H9 (cell line): ENCODE results near the gene EHD1. TPM values are rescaled to one million over a fixed set of nuclear protein-coding genes. Genes with fewer than 3 reads are reported as not detected.

ENCODE experiments used
- DNase-seq: peaks from one replicate; pipeline ENCODE4 v3.0.0-alpha.2; 2017
- H2AFZ ChIP-seq: one replicate; pipeline ENCODE4 v1.6.1; 2013; ENCODE audit warnings: mild to moderate bottlenecking, low read length, control low read depth, moderate library complexity
- H2AK5ac ChIP-seq: 2 replicates; pipeline ENCODE4 v1.6.1; 2013; ENCODE audit warnings: low read length, control low read depth, mixed read lengths; ENCODE audit not compliant: insufficient read length
- H2BK120ac ChIP-seq: one replicate; pipeline ENCODE4 v1.6.1; 2013; ENCODE audit warnings: low read depth, mild to moderate bottlenecking, low read length, control low read depth, inconsistent platforms; ENCODE audit not compliant: poor library complexity, severe bottlenecking
- H2BK12ac ChIP-seq: 2 replicates; pipeline ENCODE4 v1.6.1; 2013; ENCODE audit warnings: low read length, control low read depth, mixed read lengths, low read depth; ENCODE audit not compliant: insufficient read length
- H2BK15ac ChIP-seq: 2 replicates; pipeline ENCODE4 v1.6.1; 2013; ENCODE audit warnings: low read depth, low read length, control low read depth
- H2BK20ac ChIP-seq: one replicate; pipeline ENCODE4 v1.6.1; 2013; ENCODE audit warnings: low read depth, mild to moderate bottlenecking, low read length, control low read depth, inconsistent platforms; ENCODE audit not compliant: poor library complexity, severe bottlenecking
- H2BK5ac ChIP-seq: 2 replicates; pipeline ENCODE4 v1.6.1; 2013; ENCODE audit warnings: low read length, control low read depth, mixed read lengths; ENCODE audit not compliant: insufficient read length
- H3K14ac ChIP-seq: 2 replicates; pipeline ENCODE4 v1.6.1; 2013; ENCODE audit warnings: low read length, control low read depth; ENCODE audit not compliant: insufficient read depth
- H3K18ac ChIP-seq: 2 replicates; pipeline ENCODE4 v1.6.1; 2013; ENCODE audit warnings: low read depth, mild to moderate bottlenecking, mixed read lengths, low read length, control low read depth; ENCODE audit not compliant: insufficient read length
- H3K23ac ChIP-seq: 2 replicates; pipeline ENCODE4 v1.6.1; 2013; ENCODE audit warnings: low read length, control low read depth, mixed read lengths, low read depth; ENCODE audit not compliant: insufficient read length
- H3K23me2 ChIP-seq: 2 replicates; pipeline ENCODE4 v1.6.1; 2013; ENCODE audit warnings: low read depth, mild to moderate bottlenecking, mixed read lengths, low read length, control low read depth; ENCODE audit not compliant: insufficient read length, poor library complexity, severe bottlenecking
- H3K27ac ChIP-seq: 2 replicates; pipeline ENCODE4 v1.5.1; 2013; ENCODE audit warnings: low read length, control low read depth, mixed read lengths, low read depth; ENCODE audit not compliant: insufficient read length
- H3K27me3 ChIP-seq: 2 replicates; pipeline ENCODE4 v1.6.1; 2013; ENCODE audit warnings: low read length, control low read depth, inconsistent platforms; ENCODE audit not compliant: insufficient read depth
- H3K4ac ChIP-seq: 2 replicates; pipeline ENCODE4 v1.6.1; 2013; ENCODE audit warnings: low read depth, mild to moderate bottlenecking, control low read depth, inconsistent platforms, low read length, moderate library complexity
- H3K4me1 ChIP-seq: 2 replicates; pipeline ENCODE4 v1.6.1; 2013; ENCODE audit warnings: low read length, control low read depth, inconsistent platforms; ENCODE audit not compliant: insufficient read depth
- H3K4me2 ChIP-seq: 2 replicates; pipeline ENCODE4 v1.6.1; 2013; ENCODE audit warnings: low read length, control low read depth, mixed read lengths; ENCODE audit not compliant: insufficient read length, insufficient read depth
- H3K56ac ChIP-seq: 2 replicates; pipeline ENCODE4 v1.6.1; 2013; ENCODE audit warnings: low read depth, mild to moderate bottlenecking, mixed read lengths, low read length, control low read depth; ENCODE audit not compliant: insufficient read length
- H3K79me1 ChIP-seq: 2 replicates; pipeline ENCODE4 v1.6.1; 2013; ENCODE audit warnings: low read depth, mild to moderate bottlenecking, moderate library complexity, low read length, control low read depth, inconsistent platforms; ENCODE audit not compliant: insufficient read depth, poor library complexity, severe bottlenecking
- H3K79me2 ChIP-seq: 2 replicates; pipeline ENCODE4 v1.6.1; 2013; ENCODE audit warnings: low read length, control low read depth, inconsistent platforms; ENCODE audit not compliant: insufficient read depth
- H3K9ac ChIP-seq: 2 replicates; pipeline ENCODE4 v1.6.1; 2013; ENCODE audit warnings: low read length, control low read depth, mixed read lengths; ENCODE audit not compliant: insufficient read length; ENCODE audit errors: extremely low read depth
- H3K9me3 ChIP-seq: one replicate; pipeline ENCODE4 v1.6.1; 2013; ENCODE audit warnings: low read depth, low read length, inconsistent platforms; ENCODE audit not compliant: control insufficient read depth
- H3T11ph ChIP-seq: one replicate; pipeline ENCODE4 v1.6.1; 2013; ENCODE audit warnings: mild to moderate bottlenecking, low read length, control low read depth, inconsistent platforms
- H4K20me1 ChIP-seq: one replicate; pipeline ENCODE4 v1.6.1; 2013; ENCODE audit not compliant: control insufficient read depth, insufficient read length, insufficient read depth
- H4K5ac ChIP-seq: 2 replicates; pipeline ENCODE4 v1.6.1; 2013; ENCODE audit warnings: low read depth, mild to moderate bottlenecking, mixed read lengths, low read length, control low read depth; ENCODE audit not compliant: insufficient read length
- H4K8ac ChIP-seq: replicated peaks from 2 replicates; pipeline ENCODE4 v1.6.1; 2013; ENCODE audit warnings: low read length, control low read depth, mixed read lengths, low read depth; ENCODE audit not compliant: insufficient read length
- H4K91ac ChIP-seq: 2 replicates; pipeline ENCODE4 v1.6.1; 2013; ENCODE audit warnings: low read depth, mild to moderate bottlenecking, moderate library complexity, mixed read lengths, low read length, control low read depth; ENCODE audit not compliant: insufficient read length
- H3K27ac Mint-ChIP-seq, 3 experiments: 2 replicates in 2 of 3; 3 replicates in 1 of 3; pipeline ENCODE4 v1.8.0; 2020 to 2021; ENCODE audit warnings: mixed read lengths in 3 of 3, mild to moderate bottlenecking in 1 of 3, moderate library complexity in 1 of 3
- H3K27me3 Mint-ChIP-seq: 2 replicates; pipeline ENCODE4 v1.8.0; 2021; ENCODE audit warnings: low read depth, mild to moderate bottlenecking, moderate library complexity, mixed read lengths
- H3K36me3 Mint-ChIP-seq, 3 experiments: 2 replicates in 2 of 3; 3 replicates in 1 of 3; pipeline ENCODE4 v1.8.0; 2020 to 2021; ENCODE audit warnings: low read depth in 3 of 3, mixed read lengths in 3 of 3; ENCODE audit not compliant: insufficient read depth in 1 of 3
- H3K4me1 Mint-ChIP-seq, 2 experiments: 2 replicates each; pipeline ENCODE4 v1.8.0; 2020; ENCODE audit warnings: mixed read lengths in 2 of 2
- H3K4me3 Mint-ChIP-seq, 2 experiments: 2 replicates in 1 of 2; 3 replicates in 1 of 2; pipeline ENCODE4 v1.8.0; 2020 to 2021; ENCODE audit warnings: mild to moderate bottlenecking in 2 of 2, mixed read lengths in 2 of 2, moderate library complexity in 1 of 2
- H3K9me3 Mint-ChIP-seq, 2 experiments: 2 replicates in 1 of 2; 3 replicates in 1 of 2; pipeline ENCODE4 v1.8.0; 2020; ENCODE audit warnings: mild to moderate bottlenecking in 2 of 2, mixed read lengths in 2 of 2, moderate library complexity in 1 of 2
- CTCF ChIP-seq: fragments of 200-600 bp; sonication (generic); conservative IDR thresholded peaks from 3 replicates; pipeline ENCODE4 v1.8.0; 2021; ENCODE audit warnings: antibody characterized with exemption, mild to moderate bottlenecking
- WGBS: extraction: QIAGEN DNeasy Blood & Tissue Kit; methylation state at CpG from one replicate; pipeline ENCODE4 v1.1.7; 2013; ENCODE audit warnings: missing lambda C conversion rate, low lambda C conversion rate, mixed read lengths; ENCODE audit not compliant: insufficient read length; ENCODE audit errors: extremely low coverage; 5-methylcytosine and 5-hydroxymethylcytosine counted together
- total RNA-seq: library from RNA; stranded (reverse); gene quantifications from 2 replicates; pipeline ENCODE4 v1.2.1, GENCODE V29; 2021

The EHD1 gene
- total RNA-seq, 1 experiment from 2014 or later = 31.0 TPM

- Histone ChIP-seq H3K4me1 (no peaks in the 10 kb centered on the region), H3T11ph (no peak overlapping the region), H3K79me1 (no peaks in the 10 kb centered on the region), H2AFZ (no peak overlapping the region), H2AK5ac (no peak overlapping the region), H3K18ac (no peak overlapping the region), H2BK12ac (no peak overlapping the region), H3K9me3 (no peaks in the 10 kb centered on the region), H3K4me2 (peak overlapping the region; percentile 98), H3K14ac (peak overlapping the region; percentile 83), H2BK20ac (no peak overlapping the region), H2BK120ac (no peak overlapping the region), H3K4ac (no peak overlapping the region), H3K9ac (peak overlapping the region; percentile 99), H4K20me1 (no peaks in the 10 kb centered on the region), H3K23me2 (peaks cover 10% of the 10 kb centered on the region), H3K27me3 (no peaks in the 10 kb centered on the region), H4K8ac (no peak overlapping the region), H4K5ac (no peak overlapping the region), H3K27ac (no peak overlapping the region), H3K79me2 (no peaks in the 10 kb centered on the region), H4K91ac (no peak overlapping the region), H2BK15ac (no peak overlapping the region), H3K23ac (no peak overlapping the region), H2BK5ac (no peak overlapping the region), H3K56ac (no peak overlapping the region)
- peak overlapping the region; percentile 74 to 94 (median 92); a peak in 5 of 7 replicates for H3K27ac Mint-ChIP-seq
- no peaks in the 10 kb centered on the region for H3K27me3 Mint-ChIP-seq
- H3K36me3 Mint-ChIP-seq = peaks cover 4 to 21% (median 13%) of the 10 kb centered on the region in 3 experiments; a peak in 6 of 7 replicates
- H3K4me1 Mint-ChIP-seq = peaks cover 18 to 22% of the 10 kb centered on the region in 2 experiments
- TF ChIP-seq CTCF = no peak
- H3K4me3 Mint-ChIP-seq = peak overlapping the region; percentile 84 to 90
- no peaks in the 10 kb centered on the region for H3K9me3 Mint-ChIP-seq
- peak; percentile 47 for DNase-seq
- WGBS = no CpG with 5 or more reads among the region's 23 CpGs
Measured at GRCh38 chr11:64916040-64916774, 37.8 kb upstream of the EHD1 start.
